ENCODE results near the gene CDON. TPM values are rescaled to one million over a fixed set of nuclear protein-coding genes. Genes with fewer than 3 reads are reported as not detected.
"Not testable (repeated sequence)": the region's sequence is repeated elsewhere in the genome, so short reads cannot be mapped to it uniquely, and the experiment has no call there.

Gene CDON
- total and polyA plus RNA-seq, 3 experiments from 2014 or later = 1.7 to 2.0 TPM; not detected in 1

GRCh38 chr11:126028534-126028933 is 34.1 kb downstream of the CDON start:
- H3K27ac ChIP-seq (ENCODE audit: low read depth, low read length); H3K4me3 Mint-ChIP-seq; H3K36me3 Mint-ChIP-seq; H3K9me3 Mint-ChIP-seq; H3K4me3 ChIP-seq (ENCODE audit: low read length); H3K9me3 ChIP-seq (ENCODE audit: low read length); POLR2A ChIA-PET; H3K4me1 ChIP-seq (ENCODE audit: insufficient read depth, low read length); CTCF ChIA-PET; H3K27ac Mint-ChIP-seq; DNase-seq; H3K4me1 Mint-ChIP-seq; H3K27me3 ChIP-seq (ENCODE audit: insufficient read depth, low read length, poor library complexity, severe bottlenecking); H3K36me3 ChIP-seq (ENCODE audit: insufficient read depth, low read length): not testable (repeated sequence)
- H3K27me3 Mint-ChIP-seq = peaks cover 6 to 23% of the 10 kb centered on the region in 2 donors

GRCh38 chr11:126026579-126026978 is 36.1 kb downstream of the CDON start:
- Histone ChIP-seq H3K27ac (ENCODE audit: low read depth, low read length) (no peak overlapping the region), H3K4me3 (ENCODE audit: low read length) (no peak overlapping the region), H3K4me1 (ENCODE audit: insufficient read depth, low read length) (no peaks in the 10 kb centered on the region), H3K27me3 (ENCODE audit: insufficient read depth, low read length, poor library complexity, severe bottlenecking) (no peaks in the 10 kb centered on the region), H3K9me3 (ENCODE audit: low read length) (no peaks in the 10 kb centered on the region), H3K36me3 (ENCODE audit: insufficient read depth, low read length) (no peaks in the 10 kb centered on the region)
- ChIA-PET CTCF (no interaction called here), POLR2A (no interaction called here)
- H3K4me3 Mint-ChIP-seq = no peak overlapping the region
- H3K36me3 Mint-ChIP-seq = no peaks in the 10 kb centered on the region
- peaks cover 0 to 8% of the 10 kb centered on the region in 2 donors for H3K27me3 Mint-ChIP-seq
- no peaks in the 10 kb centered on the region for H3K9me3 Mint-ChIP-seq
- no peaks in the 10 kb centered on the region for H3K4me1 Mint-ChIP-seq
- DNase-seq = no peak
- H3K27ac Mint-ChIP-seq = no peak overlapping the region

- peaks cover 0 to 6% of the 10 kb centered on the region in 2 donors for H3K27me3 Mint-ChIP-seq
- no peak overlapping the region for H3K4me3 Mint-ChIP-seq
- H3K9me3 Mint-ChIP-seq = no peaks in the 10 kb centered on the region
- no peak overlapping the region for H3K27ac Mint-ChIP-seq
- Histone ChIP-seq H3K27ac (ENCODE audit: low read depth, low read length) (no peak overlapping the region), H3K4me1 (ENCODE audit: insufficient read depth, low read length) (no peaks in the 10 kb centered on the region), H3K9me3 (ENCODE audit: low read length) (no peaks in the 10 kb centered on the region), H3K4me3 (ENCODE audit: low read length) (no peak overlapping the region), H3K36me3 (ENCODE audit: insufficient read depth, low read length) (no peaks in the 10 kb centered on the region), H3K27me3 (ENCODE audit: insufficient read depth, low read length, poor library complexity, severe bottlenecking) (no peaks in the 10 kb centered on the region)
- ChIA-PET CTCF (no interaction called here), POLR2A (no interaction called here)
- no peaks in the 10 kb centered on the region for H3K4me1 Mint-ChIP-seq
- H3K36me3 Mint-ChIP-seq = no peaks in the 10 kb centered on the region
- DNase-seq = no peak
Observed at GRCh38 chr11:126025822-126026221, 36.8 kb downstream of the CDON start.

DNA sequence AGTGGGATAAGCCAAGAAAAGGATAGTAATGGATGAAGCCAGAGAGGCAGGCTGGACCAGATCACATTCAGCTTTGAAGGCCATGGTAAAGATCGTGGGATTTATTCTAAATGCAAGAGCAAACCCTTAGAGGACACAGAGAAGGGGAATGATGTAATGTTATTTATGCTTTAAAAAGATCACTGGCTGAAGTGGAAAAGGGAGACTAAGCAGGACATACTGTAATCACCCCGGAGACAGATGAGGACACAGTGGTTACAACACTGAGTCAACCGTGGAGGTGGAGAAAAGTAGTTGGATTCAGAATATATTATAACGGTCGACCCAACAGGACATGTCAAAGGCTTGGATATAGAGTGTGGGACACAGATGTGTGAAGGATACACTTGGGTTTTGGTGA is 38.5 kb downstream of the CDON start:
- Mint-ChIP-seq H3K4me3 (no peak overlapping the region), H3K4me1 (no peaks in the 10 kb centered on the region), H3K27me3 (no peaks in the 10 kb centered on the region), H3K36me3 (peaks cover 0 to under 1% (median 0%) of the 10 kb centered on the region in 3 donors), H3K9me3 (no peaks in the 10 kb centered on the region), H3K27ac (no peak overlapping the region)
- Histone ChIP-seq H3K4me3 (ENCODE audit: low read length) (no peak overlapping the region), H3K9me3 (ENCODE audit: low read length) (no peaks in the 10 kb centered on the region), H3K36me3 (ENCODE audit: insufficient read depth, low read length) (no peaks in the 10 kb centered on the region), H3K4me1 (ENCODE audit: insufficient read depth, low read length) (no peaks in the 10 kb centered on the region), H3K27me3 (ENCODE audit: insufficient read depth, low read length, poor library complexity, severe bottlenecking) (no peaks in the 10 kb centered on the region), H3K27ac (ENCODE audit: low read depth, low read length) (no peak overlapping the region)
- POLR2A ChIA-PET = no interaction called here
- CTCF ChIA-PET = no interaction called here
- DNase-seq = no peak

DNA sequence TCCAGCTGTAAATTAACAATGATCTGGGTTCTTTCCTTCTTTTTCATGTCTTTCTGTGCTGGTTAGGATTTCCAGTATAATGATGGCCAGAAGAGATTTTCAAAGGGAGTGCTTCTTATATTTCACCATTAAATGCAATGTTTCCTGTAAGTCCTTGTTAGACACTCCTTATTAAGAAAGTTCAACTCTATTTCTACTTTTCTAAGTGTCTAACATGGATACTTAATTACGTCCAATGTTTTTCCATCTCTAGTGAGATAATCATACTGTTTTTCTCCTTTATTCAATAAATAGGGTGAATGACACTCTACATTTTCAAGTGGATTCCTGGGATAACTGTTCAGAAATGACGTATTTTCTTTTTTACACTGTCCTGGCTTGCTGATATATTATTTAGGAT is 49.8 kb downstream of the CDON start:
- H3K27me3 ChIP-seq (ENCODE audit: insufficient read depth, low read length, poor library complexity, severe bottlenecking) = no peaks in the 10 kb centered on the region

DNA sequence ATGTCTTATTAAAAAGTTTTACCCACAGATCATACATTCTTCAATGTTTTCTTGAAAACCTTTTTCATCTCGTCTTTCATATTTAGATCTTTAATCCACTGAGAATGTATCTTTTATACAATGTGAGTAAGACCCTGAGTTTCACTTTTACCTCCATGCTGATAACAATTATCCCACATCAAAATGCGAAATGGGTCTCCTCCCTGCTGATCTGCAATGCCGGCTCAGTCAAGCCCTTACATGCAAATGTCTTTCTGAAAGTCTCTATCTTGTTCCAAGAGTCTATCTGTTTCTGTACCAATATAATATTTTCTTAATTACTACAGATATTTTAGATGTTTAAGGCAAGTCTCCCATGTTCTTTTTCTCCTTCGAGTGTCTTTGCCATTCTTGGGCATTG is 50.9 kb downstream of the CDON start:
- Mint-ChIP-seq H3K27ac (no peak overlapping the region), H3K4me3 (no peak overlapping the region), H3K4me1 (no peaks in the 10 kb centered on the region), H3K36me3 (no peaks in the 10 kb centered on the region), H3K27me3 (peaks cover 0 to 3% of the 10 kb centered on the region in 2 donors), H3K9me3 (no peaks in the 10 kb centered on the region)
- ChIA-PET CTCF (no interaction called here), POLR2A (no interaction called here)
- no peak overlapping the region for H3K4me3 ChIP-seq (ENCODE audit: low read length)
- H3K27ac ChIP-seq (ENCODE audit: low read depth, low read length) = no peak overlapping the region
- no peaks in the 10 kb centered on the region for H3K4me1 ChIP-seq (ENCODE audit: insufficient read depth, low read length)
- H3K36me3 ChIP-seq (ENCODE audit: insufficient read depth, low read length) = no peaks in the 10 kb centered on the region
- no peak for DNase-seq
- no peaks in the 10 kb centered on the region for H3K27me3 ChIP-seq (ENCODE audit: insufficient read depth, low read length, poor library complexity, severe bottlenecking)
- H3K9me3 ChIP-seq (ENCODE audit: low read length) = no peaks in the 10 kb centered on the region

More for the DNA sequence above, 49.8 kb downstream of the CDON start:
- H3K4me1 Mint-ChIP-seq = no peaks in the 10 kb centered on the region
- no peaks in the 10 kb centered on the region for H3K9me3 Mint-ChIP-seq
- no peak overlapping the region for H3K4me3 Mint-ChIP-seq
- H3K36me3 Mint-ChIP-seq = peaks cover 0 to 4% (median 0%) of the 10 kb centered on the region in 3 donors
- Histone ChIP-seq H3K27ac (ENCODE audit: low read depth, low read length) (no peak overlapping the region), H3K36me3 (ENCODE audit: insufficient read depth, low read length) (no peaks in the 10 kb centered on the region), H3K4me1 (ENCODE audit: insufficient read depth, low read length) (no peaks in the 10 kb centered on the region), H3K9me3 (ENCODE audit: low read length) (no peaks in the 10 kb centered on the region), H3K4me3 (ENCODE audit: low read length) (no peak overlapping the region)
- peaks cover 0 to 2% of the 10 kb centered on the region in 2 donors for H3K27me3 Mint-ChIP-seq
- ChIA-PET CTCF (no interaction called here), POLR2A (no interaction called here)
- no peak for DNase-seq
- no peak overlapping the region for H3K27ac Mint-ChIP-seq

- H3K9me3 Mint-ChIP-seq = no peaks in the 10 kb centered on the region
- no peak overlapping the region for H3K27ac Mint-ChIP-seq
- Histone ChIP-seq H3K9me3 (ENCODE audit: low read length) (no peaks in the 10 kb centered on the region), H3K27ac (ENCODE audit: low read depth, low read length) (no peak overlapping the region), H3K4me1 (ENCODE audit: insufficient read depth, low read length) (no peaks in the 10 kb centered on the region), H3K27me3 (ENCODE audit: insufficient read depth, low read length, poor library complexity, severe bottlenecking) (no peaks in the 10 kb centered on the region), H3K36me3 (ENCODE audit: insufficient read depth, low read length) (no peaks in the 10 kb centered on the region), H3K4me3 (ENCODE audit: low read length) (no peak overlapping the region)
- no peaks in the 10 kb centered on the region for H3K4me1 Mint-ChIP-seq
- ChIA-PET POLR2A (no interaction called here), CTCF (no interaction called here)
- no peak overlapping the region for H3K4me3 Mint-ChIP-seq
- no peak for DNase-seq
- H3K27me3 Mint-ChIP-seq = peaks cover 0 to 3% of the 10 kb centered on the region in 2 donors
- H3K36me3 Mint-ChIP-seq = no peaks in the 10 kb centered on the region
Observed at GRCh38 chr11:126011265-126011664, 51.4 kb downstream of the CDON start.

DNA sequence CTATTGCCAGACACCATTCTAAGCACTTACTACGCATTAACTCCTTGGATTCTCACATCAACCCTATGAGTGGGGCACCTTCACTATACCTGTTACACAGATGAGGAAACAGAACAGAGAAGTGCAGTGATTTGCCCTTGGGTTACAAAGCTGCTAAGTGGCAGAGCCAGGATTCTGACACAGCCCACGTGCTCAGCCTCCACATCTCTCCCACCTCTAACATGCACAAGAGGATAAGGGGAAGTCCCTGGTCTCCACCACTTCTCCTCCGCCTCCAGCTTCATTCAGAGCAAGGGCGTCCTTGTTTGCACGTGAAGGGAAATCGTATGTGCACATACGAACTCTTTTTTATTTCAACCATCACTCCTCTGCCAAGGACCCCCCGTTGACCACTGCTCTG is 53.7 kb downstream of the CDON start:
- CTCF ChIA-PET = no interaction called here
- Histone ChIP-seq H3K4me3 (ENCODE audit: low read length) (no peak overlapping the region), H3K27me3 (ENCODE audit: insufficient read depth, low read length, poor library complexity, severe bottlenecking) (no peaks in the 10 kb centered on the region), H3K27ac (ENCODE audit: low read depth, low read length) (no peak overlapping the region), H3K9me3 (ENCODE audit: low read length) (no peaks in the 10 kb centered on the region), H3K4me1 (ENCODE audit: insufficient read depth, low read length) (no peaks in the 10 kb centered on the region), H3K36me3 (ENCODE audit: insufficient read depth, low read length) (no peaks in the 10 kb centered on the region)
- Mint-ChIP-seq H3K27me3 (peaks cover 0 to 1% of the 10 kb centered on the region in 2 donors), H3K27ac (no peak overlapping the region), H3K9me3 (no peaks in the 10 kb centered on the region), H3K4me3 (no peak overlapping the region), H3K4me1 (no peaks in the 10 kb centered on the region), H3K36me3 (peaks cover 0 to 4% (median 0%) of the 10 kb centered on the region in 3 donors)
- POLR2A ChIA-PET = no interaction called here
- no peak for DNase-seq

DNA sequence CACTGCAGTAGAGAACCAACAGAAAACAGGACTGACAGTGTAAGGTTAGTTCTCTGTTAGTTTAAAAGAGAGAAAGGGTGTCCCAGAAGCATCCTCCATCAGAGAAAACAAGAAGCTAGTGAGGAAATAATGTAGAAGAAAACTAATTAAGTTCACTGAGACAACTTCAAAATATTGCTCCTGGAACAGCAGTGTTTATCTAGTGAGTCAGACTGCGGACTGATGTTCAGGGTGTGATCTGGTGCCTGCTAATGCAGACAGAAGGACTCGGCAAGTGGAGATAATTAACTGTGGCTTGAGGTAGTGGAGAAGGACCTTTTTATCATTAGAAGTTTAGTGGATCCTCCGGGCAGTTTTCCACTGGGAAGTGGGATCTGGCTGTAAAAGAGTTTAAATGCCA is 55.4 kb downstream of the CDON start:
- H3K9me3 ChIP-seq (ENCODE audit: low read length) = no peaks in the 10 kb centered on the region
- no peaks in the 10 kb centered on the region for H3K4me1 Mint-ChIP-seq
- POLR2A ChIA-PET = no interaction called here

More for the DNA sequence above, 55.4 kb downstream of the CDON start:
- no peaks in the 10 kb centered on the region for H3K4me1 ChIP-seq (ENCODE audit: insufficient read depth, low read length)
- H3K27me3 Mint-ChIP-seq = peaks cover 0 to 1% of the 10 kb centered on the region in 2 donors
- H3K27ac Mint-ChIP-seq = no peak overlapping the region
- H3K27me3 ChIP-seq (ENCODE audit: insufficient read depth, low read length, poor library complexity, severe bottlenecking) = no peaks in the 10 kb centered on the region
- H3K36me3 Mint-ChIP-seq = peaks cover 0 to 4% (median 0%) of the 10 kb centered on the region in 3 donors
- no peak overlapping the region for H3K4me3 ChIP-seq (ENCODE audit: low read length)
- no peaks in the 10 kb centered on the region for H3K9me3 Mint-ChIP-seq
- H3K27ac ChIP-seq (ENCODE audit: low read depth, low read length) = no peak overlapping the region
- CTCF ChIA-PET = no interaction called here
- DNase-seq = no peak
- no peak overlapping the region for H3K4me3 Mint-ChIP-seq
- H3K36me3 ChIP-seq (ENCODE audit: insufficient read depth, low read length) = no peaks in the 10 kb centered on the region
